Activated B cell treated with CpG ODN at 0.5 μM for 24 hours (primary cell): ENCODE measurements around the gene SLC38A7. TPM values are rescaled to one million over a fixed set of nuclear protein-coding genes. Genes with fewer than 3 reads are reported as not detected.
"Not testable (repeated sequence)": the region's sequence is repeated elsewhere in the genome, so short reads cannot be mapped to it uniquely, and the experiment has no call there.

Experiments used
- ATAC-seq: fragments of 200-7000 bp; cut with Tn5 transposase; one replicate; pipeline ENCODE4 v1.10.0; 2021; ENCODE audit warnings: low read depth, mild to moderate bottlenecking, moderate library complexity
- CTCF ChIA-PET: fragments of 350-600 bp; sonication (Branson Sonifier 250); formaldehyde crosslinking; loops from one replicate; lab custom pipeline; 2021; ENCODE audit warnings: antibody characterized with exemption; lab: Charles Lee
- POLR2A ChIA-PET: fragments of 350-600 bp; sonication (Branson Sonifier 250); formaldehyde crosslinking; loops from one replicate; lab custom pipeline; 2021; ENCODE audit warnings: antibody characterized with exemption; lab: Charles Lee
- DNase-seq: peaks from one replicate; pipeline ENCODE4 v3.0.0; 2022
- H3K27ac Mint-ChIP-seq: one replicate; pipeline ENCODE4 v1.8.0; 2020; ENCODE audit warnings: mixed read lengths
- H3K27me3 Mint-ChIP-seq: one replicate; pipeline ENCODE4 v1.8.0; 2021; ENCODE audit warnings: mixed read lengths
- H3K36me3 Mint-ChIP-seq: one replicate; pipeline ENCODE4 v1.8.0; 2021; ENCODE audit warnings: low read depth, mixed read lengths
- H3K4me1 Mint-ChIP-seq: one replicate; pipeline ENCODE4 v1.8.0; 2021; ENCODE audit warnings: mixed read lengths
- H3K4me3 Mint-ChIP-seq: one replicate; pipeline ENCODE4 v1.8.0; 2020; ENCODE audit warnings: mild to moderate bottlenecking, mixed read lengths
- H3K9me3 Mint-ChIP-seq: one replicate; pipeline ENCODE4 v1.8.0; 2020; ENCODE audit warnings: mixed read lengths
- intact Hi-C: fragments of 100-400 bp; cut with micrococcal nuclease; formaldehyde crosslinking; loops from one replicate; pipeline ENCODE4 v1.15.1; 2024
- total RNA-seq: library from RNA; stranded (reverse); gene quantifications from 2 replicates; pipeline ENCODE4 v1.2.3, GENCODE V29; 2022
- TF ChIP-seq, protein P1 (sequence below): fragments of 200-600 bp; IDR thresholded peaks from one replicate; pipeline ENCODE4 v1.8.0; 2022; ENCODE audit warnings: antibody characterized with exemption, mild to moderate bottlenecking

SLC38A7 gene
- total RNA-seq, 1 donor from 2014 or later: 18.8 TPM

DNA sequence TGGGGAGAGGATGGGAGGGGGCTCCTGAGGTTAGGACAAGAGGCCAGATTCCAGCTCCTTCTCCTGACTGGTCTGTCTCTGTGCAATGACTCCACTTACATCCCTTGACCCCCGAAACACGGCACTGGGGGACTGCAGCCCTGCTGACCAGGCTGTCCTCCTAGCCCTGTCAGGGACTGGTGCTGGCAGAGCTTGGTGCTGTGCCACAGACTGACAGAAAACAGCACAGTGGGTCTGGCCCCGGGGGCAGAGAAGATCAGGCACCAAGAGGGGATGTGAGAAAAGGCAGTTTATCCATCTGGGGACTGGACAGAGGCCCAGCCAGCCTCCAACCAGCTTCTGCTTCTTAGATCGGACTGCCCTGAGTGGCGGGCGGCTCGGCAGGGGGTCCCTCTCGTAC is 19.4 kb downstream of the SLC38A7 start:
- ChIA-PET POLR2A (no interaction called here), CTCF (no interaction called here)
- Mint-ChIP-seq H3K27ac (no peak overlapping the region), H3K4me3 (no peak overlapping the region), H3K4me1 (no peaks in the 10 kb centered on the region), H3K36me3 (peaks cover 18% of the 10 kb centered on the region), H3K9me3 (no peaks in the 10 kb centered on the region), H3K27me3 (no peaks in the 10 kb centered on the region)
- intact Hi-C loops: loop anchor here (10.0 kb wide), 1 partner anchor 80 kb away; no protein-coding TSS in a partner anchor
- ATAC-seq: no peak
- TF ChIP-seq, protein P1, sequence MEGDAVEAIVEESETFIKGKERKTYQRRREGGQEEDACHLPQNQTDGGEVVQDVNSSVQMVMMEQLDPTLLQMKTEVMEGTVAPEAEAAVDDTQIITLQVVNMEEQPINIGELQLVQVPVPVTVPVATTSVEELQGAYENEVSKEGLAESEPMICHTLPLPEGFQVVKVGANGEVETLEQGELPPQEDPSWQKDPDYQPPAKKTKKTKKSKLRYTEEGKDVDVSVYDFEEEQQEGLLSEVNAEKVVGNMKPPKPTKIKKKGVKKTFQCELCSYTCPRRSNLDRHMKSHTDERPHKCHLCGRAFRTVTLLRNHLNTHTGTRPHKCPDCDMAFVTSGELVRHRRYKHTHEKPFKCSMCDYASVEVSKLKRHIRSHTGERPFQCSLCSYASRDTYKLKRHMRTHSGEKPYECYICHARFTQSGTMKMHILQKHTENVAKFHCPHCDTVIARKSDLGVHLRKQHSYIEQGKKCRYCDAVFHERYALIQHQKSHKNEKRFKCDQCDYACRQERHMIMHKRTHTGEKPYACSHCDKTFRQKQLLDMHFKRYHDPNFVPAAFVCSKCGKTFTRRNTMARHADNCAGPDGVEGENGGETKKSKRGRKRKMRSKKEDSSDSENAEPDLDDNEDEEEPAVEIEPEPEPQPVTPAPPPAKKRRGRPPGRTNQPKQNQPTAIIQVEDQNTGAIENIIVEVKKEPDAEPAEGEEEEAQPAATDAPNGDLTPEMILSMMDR: no peak
- no peak for DNase-seq

- no peaks in the 10 kb centered on the region for H3K4me1 Mint-ChIP-seq
- H3K27ac Mint-ChIP-seq: no peak overlapping the region
- peak; percentile 88 for ATAC-seq
- TF ChIP-seq, protein P1: no peak
- intact Hi-C loops: loop anchor here (1.0 to 10.0 kb wide), 3 partner anchors 77 to 325 kb away; no protein-coding TSS in a partner anchor
- CTCF ChIA-PET: interaction anchor here (1.0 to 1.9 kb wide), 6 partner anchors 10 to 325 kb away, joined by 3 to 11 read pairs (median 6); no protein-coding TSS in a partner anchor
- DNase-seq: no peak
- peaks cover 1% of the 10 kb centered on the region for H3K36me3 Mint-ChIP-seq
- no peaks in the 10 kb centered on the region for H3K27me3 Mint-ChIP-seq
- no peaks in the 10 kb centered on the region for H3K9me3 Mint-ChIP-seq
- POLR2A ChIA-PET: interaction anchor here (0.7 kb wide), 3 partner anchors 22 to 484 kb away, joined by 3 to 6 read pairs (median 3); no protein-coding TSS in a partner anchor
- H3K4me3 Mint-ChIP-seq: no peak overlapping the region
These were observed 23.3 kb downstream of the SLC38A7 start for GRCh38 chr16:58661199-58661830.

DNA sequence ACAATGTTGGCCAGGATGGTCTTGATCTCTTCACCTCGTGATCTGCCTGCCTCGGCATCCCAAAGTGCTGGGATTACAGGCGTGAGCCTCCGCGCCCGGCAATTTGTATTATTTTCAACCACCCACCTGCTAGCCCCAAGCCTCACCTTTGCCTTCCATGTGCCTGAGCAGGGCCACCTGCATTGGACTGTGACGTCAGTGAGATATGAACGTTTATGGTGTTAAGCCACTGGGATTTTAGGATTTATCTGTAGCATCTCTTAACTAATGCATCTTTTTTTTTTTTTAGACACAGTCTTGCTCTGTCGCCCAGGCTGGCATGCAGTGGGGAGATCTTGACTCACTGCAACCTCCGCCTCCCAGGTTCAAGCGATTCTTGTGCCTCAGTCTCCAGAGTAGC is 24.7 kb downstream of the SLC38A7 start:
- H3K27ac Mint-ChIP-seq, H3K36me3 Mint-ChIP-seq, H3K27me3 Mint-ChIP-seq, H3K4me3 Mint-ChIP-seq, POLR2A ChIA-PET, H3K9me3 Mint-ChIP-seq, DNase-seq, H3K4me1 Mint-ChIP-seq, ATAC-seq: not testable (repeated sequence)
- CTCF ChIA-PET: interaction anchor here (1.9 kb wide), 1 partner anchor 146 kb away, joined by 11 read pairs; no protein-coding TSS in a partner anchor
- intact Hi-C loops: loop anchor here (10.0 kb wide), 1 partner anchor 75 kb away; no protein-coding TSS in a partner anchor

- TF ChIP-seq, protein P1: no peak
- Mint-ChIP-seq H3K27me3 (peaks cover 4% of the 10 kb centered on the region), H3K4me1 (no peaks in the 10 kb centered on the region), H3K9me3 (no peaks in the 10 kb centered on the region), H3K4me3 (no peak overlapping the region), H3K36me3 (no peaks in the 10 kb centered on the region), H3K27ac (no peak overlapping the region)
- intact Hi-C loops: no loop called here
- ChIA-PET POLR2A (no interaction called here), CTCF (interaction anchor here (0.9 to 1.3 kb wide), 2 partner anchors 147 to 150 kb away, joined by 3 read pairs; no protein-coding TSS in a partner anchor)
- ATAC-seq (no peak), DNase-seq (no peak)
These were observed 25.8 kb downstream of the SLC38A7 start for GRCh38 chr16:58658796-58659211.

DNA sequence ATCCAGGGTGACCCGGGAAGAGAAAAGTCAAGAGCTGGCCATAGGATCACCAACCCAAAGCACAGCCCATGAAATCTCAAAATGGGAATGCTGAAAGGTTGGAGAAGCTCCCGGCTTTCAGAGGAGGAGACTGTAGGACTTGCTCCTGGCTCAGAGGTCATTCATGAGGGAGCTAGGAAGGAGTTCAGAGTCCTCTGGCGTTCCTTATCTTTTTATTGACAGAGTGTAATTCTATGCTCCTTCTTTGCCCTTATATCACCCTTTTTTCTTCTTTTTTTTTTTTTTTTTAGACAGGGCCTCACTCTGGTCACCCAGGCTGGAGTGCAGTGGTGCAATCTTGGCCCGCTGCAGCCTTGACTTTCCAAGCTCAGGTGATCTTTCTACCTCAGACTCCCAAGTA is 27.7 kb downstream of the SLC38A7 start:
- intact Hi-C loops: no loop called here
- Mint-ChIP-seq H3K9me3 (no peaks in the 10 kb centered on the region), H3K4me3 (no peak overlapping the region), H3K4me1 (no peaks in the 10 kb centered on the region), H3K27me3 (peaks cover 4% of the 10 kb centered on the region), H3K27ac (no peak overlapping the region), H3K36me3 (no peaks in the 10 kb centered on the region)
- no peak for DNase-seq
- ChIA-PET CTCF (interaction anchor here (1.4 kb wide), 1 partner anchor 145 kb away, joined by 4 read pairs; no protein-coding TSS in a partner anchor), POLR2A (no interaction called here)
- ATAC-seq: no peak
- TF ChIP-seq, protein P1: no peak
